ENCODE results near the gene DGKI. TPM values are rescaled to one million over a fixed set of nuclear protein-coding genes. Genes with fewer than 3 reads are reported as not detected.

The DGKI gene
- total RNA-seq, 1 experiment from 2014 or later, result 0.55 TPM

GRCh38 chr7:137606061-137606674 lies 240.6 kb downstream of the DGKI start:
- Histone ChIP-seq H3K9me3 (ENCODE audit: control insufficient read depth, low read depth, low read length) (no peaks in the 10 kb centered on the region), H3K4ac (ENCODE audit: low read depth, low read length) (no peak overlapping the region), H3K23ac (ENCODE audit: insufficient read length, low read depth, low read length) (no peak overlapping the region), H3K79me1 (ENCODE audit: insufficient read depth, low read depth, low read length, poor library complexity, severe bottlenecking) (no peaks in the 10 kb centered on the region), H2BK12ac (ENCODE audit: insufficient read length, low read depth, low read length) (no peak overlapping the region), H3K9ac (ENCODE audit: extremely low read depth, insufficient read length, low read length) (no peak overlapping the region), H3K18ac (ENCODE audit: insufficient read length, low read depth, low read length) (no peak overlapping the region), H4K20me1 (ENCODE audit: control insufficient read depth, insufficient read depth, insufficient read length) (no peaks in the 10 kb centered on the region), H3K56ac (ENCODE audit: insufficient read length, low read depth, low read length) (no peak overlapping the region), H4K8ac (replicated peaks; ENCODE audit: insufficient read length, low read depth, low read length) (no peak overlapping the region), H3K14ac (ENCODE audit: insufficient read depth, low read length) (no peak overlapping the region), H2BK15ac (ENCODE audit: low read depth, low read length) (no peak overlapping the region), H3K4me2 (ENCODE audit: insufficient read depth, insufficient read length, low read length) (no peak overlapping the region), H2AK5ac (ENCODE audit: insufficient read length, low read length) (no peak overlapping the region), H3K27me3 (ENCODE audit: insufficient read depth, low read length) (no peaks in the 10 kb centered on the region), H2BK20ac (ENCODE audit: low read depth, low read length, poor library complexity, severe bottlenecking) (no peak overlapping the region), H2BK120ac (ENCODE audit: low read depth, low read length, poor library complexity, severe bottlenecking) (no peak overlapping the region), H4K5ac (ENCODE audit: insufficient read length, low read depth, low read length) (no peak overlapping the region), H2BK5ac (ENCODE audit: insufficient read length, low read length) (no peak overlapping the region), H3K23me2 (ENCODE audit: insufficient read length, low read depth, low read length, poor library complexity, severe bottlenecking) (no peaks in the 10 kb centered on the region), H2AFZ (ENCODE audit: low read length) (no peak overlapping the region), H3T11ph (ENCODE audit: low read length) (no peak overlapping the region), H4K91ac (ENCODE audit: insufficient read length, low read depth, low read length) (no peak overlapping the region), H3K79me2 (ENCODE audit: insufficient read depth, low read length) (no peaks in the 10 kb centered on the region), H3K27ac (ENCODE audit: insufficient read length, low read depth, low read length) (no peak overlapping the region), H3K4me1 (ENCODE audit: insufficient read depth, low read length) (no peaks in the 10 kb centered on the region)
- peak; percentile 76 for TF ChIP-seq CTCF (conservative IDR thresholded peaks at IDR 0.05)
- no CpG with 5 or more reads among the region's 5 CpGs for WGBS (ENCODE audit: extremely low coverage, insufficient read length, low lambda C conversion rate)
- Mint-ChIP-seq H3K4me1 (no peaks in the 10 kb centered on the region), H3K36me3 (ENCODE audit: insufficient read depth in 1 of 3, low read depth in 3 of 3) (no peaks in the 10 kb centered on the region), H3K27me3 (ENCODE audit: low read depth) (no peaks in the 10 kb centered on the region; the same call in 1 of the 2 replicates), H3K4me3 (no peak overlapping the region), H3K9me3 (no peaks in the 10 kb centered on the region), H3K27ac (no peak overlapping the region)
- no peak for DNase-seq
